Transverse colon (tissue), 4 donors: ENCODE results near the gene CAPN12. TPM values are rescaled to one million over a fixed set of nuclear protein-coding genes. Genes with fewer than 3 reads are reported as not detected.
"Not testable (repeated sequence)": the region's sequence is repeated elsewhere in the genome, so short reads cannot be mapped to it uniquely, and the experiment has no call there.

Experiments
- DNase-seq: peaks from one replicate; pipeline ENCODE4 v3.0.0-alpha.2; 2019
- H3K27ac ChIP-seq, 4 donors: fragments of 200-600 bp; sonication (generic); 2 replicates each; pipeline ENCODE4 v1.5.1; 2016 to 2018; ENCODE audit warnings: inconsistent platforms in 4 of 4
- H3K27me3 ChIP-seq: fragments of 200-600 bp; sonication (generic); 2 replicates; pipeline ENCODE4 v1.5.1; 2017; ENCODE audit warnings: inconsistent platforms
- H3K36me3 ChIP-seq, 4 donors: fragments of 200-600 bp; sonication (generic); 2 replicates each; pipeline ENCODE4 v1.5.1; 2017 to 2019; ENCODE audit warnings: inconsistent platforms in 4 of 4
- H3K4me1 ChIP-seq, 4 donors: fragments of 200-600 bp; sonication (generic); 2 replicates each; pipeline ENCODE4 v1.5.1; 2017 to 2020; ENCODE audit warnings: inconsistent platforms in 4 of 4
- H3K4me3 ChIP-seq, 4 donors: fragments of 200-600 bp; sonication (generic); 1 replicate in 1 of 4; 2 replicates in 3 of 4; pipeline versions ENCODE4 v1.5.1 to v1.6.1; 2017 to 2019; ENCODE audit warnings: inconsistent platforms in 4 of 4
- H3K9me3 ChIP-seq, 2 donors: fragments of 200-600 bp; sonication (generic); 2 replicates each; pipeline ENCODE4 v1.5.1; 2017 to 2019; ENCODE audit warnings: inconsistent platforms in 2 of 2
- CTCF ChIP-seq, 5 experiments: fragments of 200-600 bp in 3 of 5; fragments of 450-650 bp in 2 of 5; sonication (generic) in 3 of 5; IDR thresholded peaks; 1 replicate in 2 of 5; 2 replicates in 3 of 5; pipeline ENCODE4 v1.5.1; 2016 to 2017; ENCODE audit warnings: antibody characterized with exemption in 5 of 5, inconsistent platforms in 3 of 5, mild to moderate bottlenecking in 2 of 5, moderate library complexity in 1 of 5
- EP300 ChIP-seq: sonication (generic); formaldehyde crosslinking; IDR thresholded peaks from one replicate; pipeline ENCODE4 v1.6.1; 2017; ENCODE audit warnings: antibody characterized with exemption, low read depth
- POLR2A ChIP-seq: fragments of 450-650 bp; IDR thresholded peaks from one replicate; pipeline ENCODE4 v1.6.1; 2016; ENCODE audit warnings: antibody characterized with exemption, mild to moderate bottlenecking, moderate library complexity
- POLR2AphosphoS5 ChIP-seq, 3 donors: sonication (generic); formaldehyde crosslinking; IDR thresholded peaks; one replicate each; pipeline ENCODE4 v1.6.1; 2016; ENCODE audit warnings: antibody characterized with exemption in 3 of 3
- WGBS, 2 donors: methylation state at CpG; one replicate each; pipeline ENCODE4 v1.1.5; 2018; ENCODE audit warnings: low coverage in 1 of 2; 5-methylcytosine and 5-hydroxymethylcytosine counted together
- in situ Hi-C, 4 donors: fragments of 200-750 bp; cut with MboI; loops; one replicate each; pipeline versions ENCODE4 v1.15.0 to v1.15.1; 2017; ENCODE audit warnings: low sequenced_read_pairs in 3 of 4, low pct_ligation_motif_present in 1 of 4, low pct_unique_long_range_greater_than_20kb in 1 of 4
- intact Hi-C: fragments of 100-400 bp; cut with DNase I; formaldehyde crosslinking; loops from one replicate; pipeline ENCODE4 v1.15.1; 2023; ENCODE audit warnings: low total_unique reads
- total RNA-seq, 4 donors: library from RNA; depleted of rRNA; stranded (reverse); fragments of >200 nt; gene quantifications; one replicate each; pipeline ENCODE4 v1.1.0, GENCODE V29; 2016

CAPN12 gene
- 10 to 100 TPM in 2 of 4 donors, 1 to 10 TPM in 1, not detected in 1; 2.6 to 44.8 (median 14.4) TPM for total RNA-seq

GRCh38 chr19:38744298-38744681 lies at the start of gene CAPN12:
Gene CAPN12 (minus strand): TSS chr19:38744474. CDS start chr19:38744165, 309 bp downstream.
- H3K27ac ChIP-seq: no peak within 1 kb of the TSS
- no peaks in the 10 kb centered on the region for H3K9me3 ChIP-seq
- DNase-seq: no peak
- no peaks in the 10 kb centered on the region for H3K36me3 ChIP-seq
- no peak within 1 kb of the TSS for H3K4me3 ChIP-seq
- intact Hi-C loops (no loop called here), in situ Hi-C loops (loop anchor here in 1 of 4 donors (10.0 kb wide), 1 partner anchor 151 kb away; the partner anchor contains the start of genes NFKBIB and SIRT2)
- H3K4me1 ChIP-seq: no peaks in the 10 kb centered on the region
- 70 to 88% methylated on average over 2 to 10 of the region's 10 CpGs for WGBS, 2 donors
- no peak for TF ChIP-seq POLR2AphosphoS5 (IDR thresholded peaks at IDR 0.05)
- no peak for TF ChIP-seq EP300
- no peak for TF ChIP-seq CTCF (IDR thresholded peaks at IDR 0.05)
- TF ChIP-seq POLR2A: no peak
- H3K27me3 ChIP-seq: no peaks in the 10 kb centered on the region

GRCh38 chr19:38793671-38794070 lies 49.4 kb upstream of the CAPN12 start:
- no peak for DNase-seq
- Histone ChIP-seq H3K4me1 (peaks cover 0 to 6% (median 6%) of the 10 kb centered on the region in 4 donors), H3K9me3 (no peaks in the 10 kb centered on the region), H3K27me3 (no peaks in the 10 kb centered on the region), H3K36me3 (no peaks in the 10 kb centered on the region), H3K4me3 (no peak overlapping the region), H3K27ac (no peak overlapping the region)
- intact Hi-C loops: no loop called here
- 83 to 95% methylated on average over 1 to 5 of the region's 5 CpGs for WGBS, 2 donors
- no peak for TF ChIP-seq POLR2AphosphoS5 (IDR thresholded peaks at IDR 0.05)
- in situ Hi-C loops: no loop called here

GRCh38 chr19:38793177-38793576 lies 48.9 kb upstream of the CAPN12 start:
- no peaks in the 10 kb centered on the region for H3K36me3 ChIP-seq
- TF ChIP-seq POLR2A: no peak
- no peak for TF ChIP-seq CTCF (IDR thresholded peaks at IDR 0.05)
- TF ChIP-seq EP300: no peak
- no peak for TF ChIP-seq POLR2AphosphoS5 (IDR thresholded peaks at IDR 0.05)
- no peak for DNase-seq
- intact Hi-C loops: no loop called here
- no peak overlapping the region for H3K4me3 ChIP-seq
- no peak overlapping the region for H3K27ac ChIP-seq
- WGBS, 2 donors: 76 to 81% methylated on average over 7 to 8 of the region's 8 CpGs
- in situ Hi-C loops: no loop called here
- no peaks in the 10 kb centered on the region for H3K9me3 ChIP-seq
- no peaks in the 10 kb centered on the region for H3K27me3 ChIP-seq
- H3K4me1 ChIP-seq: peaks cover 0 to 6% (median 6%) of the 10 kb centered on the region in 4 donors

GRCh38 chr19:38792250-38793111 lies 48.2 kb upstream of the CAPN12 start:
- no peaks in the 10 kb centered on the region for H3K27me3 ChIP-seq
- WGBS, 2 donors: 20% methylated on average over 58 of the region's 71 CpGs; no CpG with 5 or more reads in 1 of the 2 donors
- in situ Hi-C loops: no loop called here
- no peaks in the 10 kb centered on the region for H3K9me3 ChIP-seq
- H3K4me1 ChIP-seq: peaks cover 0 to 6% (median 6%) of the 10 kb centered on the region in 4 donors
- peak; percentile 64 for DNase-seq
- intact Hi-C loops: no loop called here
- peak; percentile 31 to 71 (median 45) for TF ChIP-seq CTCF (IDR thresholded peaks at IDR 0.05)
- no peak for TF ChIP-seq POLR2AphosphoS5 (IDR thresholded peaks at IDR 0.05)
- peak overlapping the region in 1 of 4 donors; percentile 21 for H3K27ac ChIP-seq
- no peaks in the 10 kb centered on the region for H3K36me3 ChIP-seq
- H3K4me3 ChIP-seq: peak overlapping the region in 2 of 4 donors; percentile 16 to 40

GRCh38 chr19:38791451-38792064 lies 47.3 kb upstream of the CAPN12 start:
- no CpG with 5 or more reads among the region's 40 CpGs for WGBS, 2 donors
- intact Hi-C loops, H3K27ac ChIP-seq, H3K9me3 ChIP-seq, H3K4me1 ChIP-seq, H3K4me3 ChIP-seq, DNase-seq, H3K36me3 ChIP-seq, H3K27me3 ChIP-seq, in situ Hi-C loops: not testable (repeated sequence)

GRCh38 chr19:38790507-38791403 lies 46.5 kb upstream of the CAPN12 start:
- H3K4me3 ChIP-seq, H3K27me3 ChIP-seq, H3K36me3 ChIP-seq, intact Hi-C loops, H3K9me3 ChIP-seq, in situ Hi-C loops, H3K4me1 ChIP-seq, DNase-seq, H3K27ac ChIP-seq: not testable (repeated sequence)
- WGBS, 2 donors: 58% methylated on average over 12 of the region's 49 CpGs; no CpG with 5 or more reads in 1 of the 2 donors
